Measurements from ENCODE around the gene PPP2R3A.

- no peak for TF ChIP-seq CTCF (IDR thresholded peaks at IDR 0.05)
- TF ChIP-seq POLR2A (IDR thresholded peaks at IDR 0.05), result no peak
These were observed 42.7 kb downstream of the PPP2R3A start for GRCh38 chr3:136008221-136008620.

Data from body of pancreas (tissue), 4 donors.